DMS53 treated with DMSO at 0.1 percent for 48 hours (cell line): ENCODE measurements around the gene FGF12.

Experiments used
- DNase-seq: peaks from one replicate; lab custom pipeline; 2025; ENCODE audit not compliant: unreplicated experiment; lab: John Stamatoyannopoulos, UW

FGF12 gene

GRCh38 chr3:192687488-192688152 is 39.7 kb downstream of the FGF12 start:
- DNase-seq, result no peak

DNA sequence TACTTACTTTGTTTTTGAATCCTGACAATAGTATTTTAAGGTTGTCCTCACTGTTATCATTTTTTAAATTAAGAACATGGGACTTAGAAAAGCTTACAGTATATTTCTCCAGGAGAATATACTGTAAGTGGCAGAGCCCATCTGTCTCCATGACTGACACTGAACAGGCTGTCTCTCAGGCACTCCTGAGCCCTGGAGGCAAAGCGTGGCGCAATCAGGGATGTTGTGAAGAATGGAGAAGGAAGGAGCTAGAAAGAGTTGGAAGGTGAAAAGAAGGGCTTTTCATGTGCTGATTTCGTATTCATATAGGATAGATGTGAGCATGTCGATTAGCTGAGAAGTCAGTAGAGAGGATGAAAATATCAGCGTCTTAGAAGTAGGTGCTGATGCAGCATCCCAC is 41.5 kb downstream of the FGF12 start:
- DNase-seq, result no peak

DNA sequence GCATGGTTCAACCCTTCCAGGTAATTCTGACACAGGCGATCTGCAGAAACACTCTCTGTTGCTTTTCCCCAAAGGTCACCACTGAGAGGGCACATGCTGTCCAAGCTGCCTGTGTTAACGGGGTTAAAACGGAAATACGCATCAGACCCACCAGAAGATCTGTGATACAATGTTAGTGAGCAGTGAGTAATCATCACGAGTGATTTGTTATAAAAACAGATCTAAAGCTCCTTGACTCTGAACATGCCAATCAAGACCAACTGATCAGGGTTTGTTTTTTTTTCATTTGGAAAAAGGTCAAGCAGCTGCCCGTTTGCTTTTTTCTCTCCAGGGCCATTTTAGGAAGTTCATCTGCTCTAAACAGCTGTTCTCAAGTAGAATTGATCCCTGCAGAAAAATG is 43.2 kb downstream of the FGF12 start:
- no peak for DNase-seq

GRCh38 chr3:192675958-192676649 is 51.2 kb downstream of the FGF12 start:
- no peak for DNase-seq

DNA sequence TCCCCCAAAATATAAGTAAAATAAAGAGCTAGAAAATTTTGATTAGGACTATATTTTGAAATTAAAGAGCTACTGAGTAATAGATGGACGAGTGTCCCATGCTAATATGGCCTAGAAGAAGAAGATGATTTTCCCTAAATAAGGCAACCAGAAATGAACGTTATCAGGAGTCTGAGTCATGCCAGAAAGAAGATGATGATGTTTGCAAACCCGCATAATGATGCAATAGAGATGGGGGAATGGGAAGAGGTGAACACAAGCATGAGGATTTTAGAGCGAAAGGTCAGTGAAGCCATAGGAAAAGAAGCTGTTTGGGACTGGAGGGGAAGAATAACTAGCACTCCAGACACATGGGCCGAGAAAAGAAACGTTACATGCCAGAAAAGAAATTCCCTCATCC is 71.7 kb downstream of the FGF12 start:
- no peak for DNase-seq

DNA sequence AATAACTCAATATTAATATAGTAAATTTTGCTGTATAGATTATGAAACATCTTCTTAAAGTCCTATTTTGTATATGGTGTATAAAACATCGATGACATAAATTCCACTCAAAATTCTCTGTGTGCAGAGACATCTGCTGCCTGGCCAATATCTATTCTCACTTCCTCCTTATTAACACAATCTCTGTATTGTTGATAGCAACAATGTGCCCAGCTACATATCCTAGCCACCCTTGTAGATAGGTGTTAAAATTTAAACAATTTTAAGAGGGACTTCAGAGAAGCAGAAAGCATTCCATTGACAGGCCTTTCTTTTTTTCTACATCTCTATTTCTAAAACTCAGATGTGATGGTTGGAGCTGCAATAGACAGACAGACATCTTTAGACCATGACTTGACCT is 72.3 kb downstream of the FGF12 start:
- no peak for DNase-seq

DNA sequence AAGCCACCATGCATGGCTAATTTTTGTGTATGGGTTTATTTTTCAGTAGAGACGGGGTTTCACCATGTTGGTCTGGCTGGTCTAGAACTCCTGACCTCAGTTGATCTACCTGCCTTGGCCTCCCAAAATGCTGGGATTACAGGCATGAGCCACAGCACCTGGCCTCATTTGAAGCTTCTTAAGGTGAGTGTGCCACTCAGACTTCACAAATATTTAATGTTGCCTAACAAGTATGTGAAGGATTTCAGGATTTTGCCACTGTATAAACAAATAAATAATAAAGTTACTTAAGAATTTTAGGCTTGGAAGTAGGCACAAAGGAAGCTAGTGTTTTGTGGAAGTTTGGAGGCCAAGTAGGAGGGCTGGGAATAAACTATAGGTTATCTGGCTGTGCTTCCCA is 73.5 kb downstream of the FGF12 start:
- DNase-seq, result no peak

DNA sequence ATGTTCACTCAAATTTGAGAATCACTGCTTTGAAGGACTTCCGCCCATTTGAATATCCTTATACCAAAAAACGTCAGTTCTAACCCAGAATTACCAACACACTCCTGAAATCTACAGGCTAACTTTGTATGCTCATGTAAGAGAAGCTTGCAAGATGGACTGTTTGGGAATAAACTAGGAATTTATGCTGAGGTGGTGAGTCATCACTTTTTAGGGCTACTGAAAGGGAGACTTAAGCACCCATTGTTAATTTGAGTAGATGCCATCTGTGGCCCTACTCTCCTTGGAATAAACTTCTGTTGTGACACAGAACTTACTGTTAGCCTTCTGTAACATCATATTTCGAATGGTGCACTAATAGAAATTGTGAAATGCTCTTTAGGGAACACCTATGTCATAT is 74.6 kb downstream of the FGF12 start:
- DNase-seq, result no peak

GRCh38 chr3:192651836-192652512 is 75.4 kb downstream of the FGF12 start:
- no peak for DNase-seq

DNA sequence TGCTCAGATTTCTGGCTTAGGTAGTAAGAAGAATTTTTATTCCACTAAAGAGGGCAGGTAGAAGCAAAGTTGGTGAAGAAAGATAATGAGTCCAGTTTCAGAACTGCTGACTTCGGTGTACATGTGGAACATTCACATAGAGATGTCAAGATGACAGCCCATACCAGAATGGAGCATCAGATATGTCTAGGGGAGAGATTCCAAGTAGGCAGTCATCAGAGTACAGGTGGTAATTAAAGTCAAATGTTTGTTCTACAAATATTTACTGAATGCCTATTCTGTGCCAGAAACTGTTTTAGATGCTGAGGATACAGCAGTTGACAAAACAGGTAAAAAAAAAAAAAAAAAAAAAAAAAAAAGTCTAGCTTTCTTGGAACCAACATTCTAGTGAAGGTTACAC is 81.9 kb downstream of the FGF12 start:
- DNase-seq, result peak; percentile 3

- DNase-seq, result no peak
Observed at GRCh38 chr3:192642651-192643050, 84.7 kb downstream of the FGF12 start.

DNA sequence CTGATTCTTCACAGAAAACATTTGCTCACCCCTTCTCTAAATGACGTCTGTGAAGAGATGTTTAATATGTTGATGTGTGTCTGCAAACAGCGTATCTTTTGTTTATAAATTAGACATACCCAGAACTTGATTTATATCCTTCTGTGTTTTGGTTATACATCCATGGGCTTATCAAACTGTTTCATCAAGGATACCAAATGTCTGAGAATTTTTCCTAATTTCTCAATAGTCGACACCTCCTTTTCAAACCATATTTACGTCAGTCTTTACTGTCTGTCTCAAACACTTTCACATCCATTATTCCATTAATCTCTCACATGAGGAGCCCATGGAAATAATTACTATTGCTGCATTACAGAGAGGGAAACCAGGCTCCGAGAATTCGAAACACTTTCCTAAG is 85.4 kb downstream of the FGF12 start:
- no peak for DNase-seq

GRCh38 chr3:192639987-192640386 is 87.4 kb downstream of the FGF12 start:
- DNase-seq, result no peak

DNA sequence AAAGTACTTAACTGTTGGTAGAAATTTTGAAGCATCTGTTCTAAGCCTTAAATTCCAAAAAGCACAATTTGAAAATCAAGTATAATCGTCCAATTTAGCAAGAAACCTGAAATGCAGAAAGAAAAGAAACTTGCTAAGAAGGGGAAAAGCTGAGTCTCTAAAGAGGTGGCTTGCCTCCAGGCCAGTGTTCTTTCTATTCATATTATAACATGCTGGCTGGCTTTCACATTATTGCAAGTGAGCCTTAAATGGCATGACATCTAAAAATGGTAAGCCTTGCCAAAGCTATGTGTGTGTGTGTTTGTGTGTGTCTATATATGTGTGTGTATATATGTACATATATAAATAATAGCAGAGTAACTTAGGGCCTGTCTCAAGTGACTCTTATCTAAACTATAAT is 89.5 kb downstream of the FGF12 start:
- no peak for DNase-seq

GRCh38 chr3:192636517-192637444 is 90.6 kb downstream of the FGF12 start:
- DNase-seq, result no peak

GRCh38 chr3:192629429-192629828 is 97.9 kb downstream of the FGF12 start:
- no peak for DNase-seq

GRCh38 chr3:192621909-192622308 is 105.4 kb downstream of the FGF12 start:
- DNase-seq, result no peak

GRCh38 chr3:192620275-192620674 is 107.1 kb downstream of the FGF12 start:
- DNase-seq, result no peak

DNA sequence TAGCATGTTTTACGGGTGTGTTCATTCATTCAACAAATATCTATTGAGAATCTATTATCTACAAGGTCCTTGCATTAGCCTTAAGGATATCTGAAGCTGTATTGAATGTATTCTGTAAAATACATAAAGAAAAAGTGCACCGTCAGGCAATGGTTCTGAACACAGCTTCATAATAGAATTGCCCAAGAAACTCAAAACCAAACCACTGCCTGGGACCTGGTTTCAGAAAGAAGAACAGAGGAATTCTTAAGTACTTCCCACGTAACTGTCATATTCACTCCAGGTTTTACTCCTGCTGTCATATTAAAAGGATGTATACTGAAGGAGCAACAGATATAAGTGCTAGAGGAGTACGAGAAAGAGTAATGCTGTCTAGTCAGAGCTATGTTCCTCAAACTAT is 115.9 kb downstream of the FGF12 start:
- DNase-seq, result no peak

- no peak for DNase-seq
Observed at GRCh38 chr3:192608726-192609600, 118.4 kb downstream of the FGF12 start.
